ENCODE results near the gene CMTM8.

- TF ChIP-seq POLR2A (IDR thresholded peaks at IDR 0.05) (no peak), CTCF (IDR thresholded peaks at IDR 0.05) (no peak)
Measured at GRCh38 chr3:32202496-32202895, 36.0 kb upstream of the CMTM8 start.

Measured in right lobe of liver (tissue), 4 donors.